ENCODE measurements around the gene GPR37L1.

DNA sequence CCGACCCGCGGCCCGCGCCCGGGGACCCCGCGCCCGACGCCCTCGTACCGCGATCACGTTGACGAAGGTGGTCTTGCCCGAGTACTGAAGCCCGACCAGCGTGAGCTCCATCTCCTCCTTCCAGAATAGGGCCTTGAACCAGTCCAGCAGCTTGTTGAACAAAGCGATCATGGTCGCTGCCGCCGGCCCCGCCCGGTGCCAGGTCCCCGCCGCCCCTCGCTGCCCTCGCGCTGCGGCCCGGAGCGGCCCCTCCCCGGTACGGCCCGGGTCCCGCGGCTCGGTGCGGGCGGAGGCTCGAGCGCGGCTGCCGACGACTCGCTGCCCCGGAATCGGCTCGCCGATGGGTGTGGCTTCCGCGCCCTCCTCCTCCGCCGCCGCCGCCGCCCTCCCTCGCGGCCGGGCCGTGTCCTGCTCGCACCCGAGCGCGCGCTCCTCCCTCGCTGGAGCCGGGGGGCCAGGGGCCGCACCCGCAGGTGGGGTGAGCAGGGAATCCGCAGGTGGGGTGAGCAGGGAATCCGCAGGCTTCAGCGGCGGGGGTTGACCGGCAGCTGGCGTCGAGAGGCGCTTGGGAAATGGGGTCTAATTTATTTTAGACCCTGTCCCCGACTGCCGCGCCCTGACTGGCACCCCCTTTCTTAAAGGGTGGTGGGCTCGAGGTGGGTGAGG lies 21.8 kb downstream of the GPR37L1 start, which contains the start of gene ARL8A:
- peak in 2 of 3 donors; percentile 19 to 24 for TF ChIP-seq POLR2A (IDR thresholded peaks at IDR 0.05)
- TF ChIP-seq, protein P1, sequence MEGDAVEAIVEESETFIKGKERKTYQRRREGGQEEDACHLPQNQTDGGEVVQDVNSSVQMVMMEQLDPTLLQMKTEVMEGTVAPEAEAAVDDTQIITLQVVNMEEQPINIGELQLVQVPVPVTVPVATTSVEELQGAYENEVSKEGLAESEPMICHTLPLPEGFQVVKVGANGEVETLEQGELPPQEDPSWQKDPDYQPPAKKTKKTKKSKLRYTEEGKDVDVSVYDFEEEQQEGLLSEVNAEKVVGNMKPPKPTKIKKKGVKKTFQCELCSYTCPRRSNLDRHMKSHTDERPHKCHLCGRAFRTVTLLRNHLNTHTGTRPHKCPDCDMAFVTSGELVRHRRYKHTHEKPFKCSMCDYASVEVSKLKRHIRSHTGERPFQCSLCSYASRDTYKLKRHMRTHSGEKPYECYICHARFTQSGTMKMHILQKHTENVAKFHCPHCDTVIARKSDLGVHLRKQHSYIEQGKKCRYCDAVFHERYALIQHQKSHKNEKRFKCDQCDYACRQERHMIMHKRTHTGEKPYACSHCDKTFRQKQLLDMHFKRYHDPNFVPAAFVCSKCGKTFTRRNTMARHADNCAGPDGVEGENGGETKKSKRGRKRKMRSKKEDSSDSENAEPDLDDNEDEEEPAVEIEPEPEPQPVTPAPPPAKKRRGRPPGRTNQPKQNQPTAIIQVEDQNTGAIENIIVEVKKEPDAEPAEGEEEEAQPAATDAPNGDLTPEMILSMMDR (IDR thresholded peaks at IDR 0.05 in 8 of 11, conservative IDR thresholded peaks at IDR 0.05 in 3 of 11), result no peak
